GM21717 (cell line): ENCODE data around the gene HCFC1R1.
A peak's percentile ranks its signal among the peaks of the same experiment; 100 is the strongest.

Experiments
- ATAC-seq: cut with Tn5 transposase; IDR thresholded peaks from one replicate; pipeline ENCODE4 v1.9.1; 2021; ENCODE audit warnings: mild to moderate bottlenecking, moderate library complexity; ENCODE audit not compliant: unreplicated experiment

HCFC1R1 gene

GRCh38 chr16:3035972-3036725 lies 12.4 kb upstream of the HCFC1R1 start:
- no peak for ATAC-seq

- no peak for ATAC-seq
Observed at GRCh38 chr16:3035289-3035971, 11.7 kb upstream of the HCFC1R1 start.

GRCh38 chr16:3032624-3033023 lies 8.9 kb upstream of the HCFC1R1 start:
- ATAC-seq = no peak

GRCh38 chr16:3030222-3031212 lies 6.8 kb upstream of the HCFC1R1 start:
- no peak for ATAC-seq

- no peak for ATAC-seq
Observed at GRCh38 chr16:3029491-3030221, 5.9 kb upstream of the HCFC1R1 start.

- ATAC-seq = no peak
Observed at GRCh38 chr16:3028716-3029319, 5.1 kb upstream of the HCFC1R1 start.

- ATAC-seq = no peak
Observed at GRCh38 chr16:3027983-3028715, 4.4 kb upstream of the HCFC1R1 start.

- ATAC-seq = no peak
Observed at GRCh38 chr16:3027489-3027795, 3.7 kb upstream of the HCFC1R1 start.

GRCh38 chr16:3026609-3027488 lies 3.1 kb upstream of the HCFC1R1 start:
- no peak for ATAC-seq

GRCh38 chr16:3026003-3026378 lies 2.2 kb upstream of the HCFC1R1 start:
- ATAC-seq = no peak

- no peak for ATAC-seq
Observed at GRCh38 chr16:3025032-3026002, 1.6 kb upstream of the HCFC1R1 start.

GRCh38 chr16:3023415-3023668 lies 400 bp downstream of the HCFC1R1 start:
- ATAC-seq = peak; percentile 3

- no peak for ATAC-seq
Observed at GRCh38 chr16:3022684-3023414, 893 bp downstream of the HCFC1R1 start.

GRCh38 chr16:3022208-3022683 lies 1.5 kb downstream of the HCFC1R1 start:
- ATAC-seq = no peak

GRCh38 chr16:3021449-3022207 lies 2.1 kb downstream of the HCFC1R1 start:
- ATAC-seq = no peak
